ENCODE results near the gene TMEM120A. TPM values are rescaled to one million over a fixed set of nuclear protein-coding genes. Genes with fewer than 3 reads are reported as not detected.
A peak's percentile ranks its signal among the peaks of the same experiment; 100 is the strongest.

Gene TMEM120A
- total RNA-seq, 2 experiments from 2014 or later = 15.9 to 17.6 TPM

GRCh38 chr7:75961218-75961617, 33.2 kb downstream of the TMEM120A start:
- no peaks in the 10 kb centered on the region for H3K27me3 Mint-ChIP-seq (ENCODE audit: low read depth)
- no peak overlapping the region for H3K4me3 Mint-ChIP-seq
- ChIA-PET CTCF (no interaction called here), POLR2A (no interaction called here)
- no peak overlapping the region for H3K27ac Mint-ChIP-seq
- no peaks in the 10 kb centered on the region for H3K4me1 Mint-ChIP-seq (ENCODE audit: low read depth)
- no peaks in the 10 kb centered on the region for H3K36me3 Mint-ChIP-seq (ENCODE audit: low read depth)
- DNase-seq = no peak
- ATAC-seq = no peak
- no peaks in the 10 kb centered on the region for H3K9me3 Mint-ChIP-seq (ENCODE audit: insufficient read depth)

GRCh38 chr7:75960372-75960771, 34.0 kb downstream of the TMEM120A start:
- DNase-seq (no peak), ATAC-seq (no peak)
- H3K27ac Mint-ChIP-seq = no peak overlapping the region
- no peak overlapping the region for H3K4me3 Mint-ChIP-seq
- no peaks in the 10 kb centered on the region for H3K27me3 Mint-ChIP-seq (ENCODE audit: low read depth)
- no peaks in the 10 kb centered on the region for H3K4me1 Mint-ChIP-seq (ENCODE audit: low read depth)
- CTCF ChIA-PET = no interaction called here
- no peaks in the 10 kb centered on the region for H3K36me3 Mint-ChIP-seq (ENCODE audit: low read depth)
- POLR2A ChIA-PET = no interaction called here
- H3K9me3 Mint-ChIP-seq (ENCODE audit: insufficient read depth) = no peaks in the 10 kb centered on the region

- ChIA-PET POLR2A (interaction anchor here (1.0 kb wide), 1 partner anchor 30 kb away, joined by 3 read pairs; no protein-coding TSS in a partner anchor), CTCF (no interaction called here)
- DNase-seq (no peak), ATAC-seq (no peak)
- no peak overlapping the region for H3K4me3 Mint-ChIP-seq
- no peaks in the 10 kb centered on the region for H3K27me3 Mint-ChIP-seq (ENCODE audit: low read depth)
- H3K9me3 Mint-ChIP-seq (ENCODE audit: insufficient read depth) = no peaks in the 10 kb centered on the region
- H3K4me1 Mint-ChIP-seq (ENCODE audit: low read depth) = no peaks in the 10 kb centered on the region
- H3K36me3 Mint-ChIP-seq (ENCODE audit: low read depth) = no peaks in the 10 kb centered on the region
- no peak overlapping the region for H3K27ac Mint-ChIP-seq
Measured at GRCh38 chr7:75958802-75959543, 35.4 kb downstream of the TMEM120A start.

GRCh38 chr7:75957021-75957736, 37.2 kb downstream of the TMEM120A start:
- Mint-ChIP-seq H3K27ac (no peak overlapping the region), H3K4me3 (no peak overlapping the region), H3K9me3 (ENCODE audit: insufficient read depth) (no peaks in the 10 kb centered on the region), H3K36me3 (ENCODE audit: low read depth) (no peaks in the 10 kb centered on the region), H3K27me3 (ENCODE audit: low read depth) (no peaks in the 10 kb centered on the region), H3K4me1 (ENCODE audit: low read depth) (no peaks in the 10 kb centered on the region)
- ChIA-PET POLR2A (no interaction called here), CTCF (interaction anchor here (1.0 to 1.2 kb wide), 2 partner anchors 10 to 63 kb away, joined by 3 read pairs; no protein-coding TSS in a partner anchor)
- DNase-seq = no peak
- ATAC-seq = no peak

- H3K4me3 Mint-ChIP-seq = no peak overlapping the region
- no peaks in the 10 kb centered on the region for H3K36me3 Mint-ChIP-seq (ENCODE audit: low read depth)
- no peak for DNase-seq
- H3K27ac Mint-ChIP-seq = no peak overlapping the region
- no peak for ATAC-seq
- no peaks in the 10 kb centered on the region for H3K27me3 Mint-ChIP-seq (ENCODE audit: low read depth)
- CTCF ChIA-PET = no interaction called here
- H3K9me3 Mint-ChIP-seq (ENCODE audit: insufficient read depth) = no peaks in the 10 kb centered on the region
- POLR2A ChIA-PET = no interaction called here
- H3K4me1 Mint-ChIP-seq (ENCODE audit: low read depth) = no peaks in the 10 kb centered on the region
Measured at GRCh38 chr7:75955331-75955955, 39.0 kb downstream of the TMEM120A start.

GRCh38 chr7:75953931-75954330, 40.5 kb downstream of the TMEM120A start:
- no peaks in the 10 kb centered on the region for H3K4me1 Mint-ChIP-seq (ENCODE audit: low read depth)
- no peaks in the 10 kb centered on the region for H3K9me3 Mint-ChIP-seq (ENCODE audit: insufficient read depth)
- H3K27me3 Mint-ChIP-seq (ENCODE audit: low read depth) = no peaks in the 10 kb centered on the region
- DNase-seq = no peak
- H3K27ac Mint-ChIP-seq = no peak overlapping the region
- ATAC-seq = no peak
- H3K4me3 Mint-ChIP-seq = no peak overlapping the region
- CTCF ChIA-PET = no interaction called here
- H3K36me3 Mint-ChIP-seq (ENCODE audit: low read depth) = no peaks in the 10 kb centered on the region
- POLR2A ChIA-PET = no interaction called here

- Mint-ChIP-seq H3K4me3 (no peak overlapping the region), H3K4me1 (ENCODE audit: low read depth) (no peaks in the 10 kb centered on the region), H3K27me3 (ENCODE audit: low read depth) (no peaks in the 10 kb centered on the region), H3K9me3 (ENCODE audit: insufficient read depth) (no peaks in the 10 kb centered on the region), H3K36me3 (ENCODE audit: low read depth) (no peaks in the 10 kb centered on the region), H3K27ac (no peak overlapping the region)
- ATAC-seq = no peak
- CTCF ChIA-PET = no interaction called here
- POLR2A ChIA-PET = no interaction called here
- no peak for DNase-seq
Measured at GRCh38 chr7:75953431-75953830, 41.0 kb downstream of the TMEM120A start.

- ATAC-seq (no peak), DNase-seq (no peak)
- Mint-ChIP-seq H3K4me3 (no peak overlapping the region), H3K27ac (no peak overlapping the region), H3K36me3 (ENCODE audit: low read depth) (no peaks in the 10 kb centered on the region), H3K27me3 (ENCODE audit: low read depth) (no peaks in the 10 kb centered on the region), H3K9me3 (ENCODE audit: insufficient read depth) (no peaks in the 10 kb centered on the region), H3K4me1 (ENCODE audit: low read depth) (peaks cover under 1% of the 10 kb centered on the region)
- POLR2A ChIA-PET = no interaction called here
- CTCF ChIA-PET = interaction anchor here (1.4 kb wide), 1 partner anchor 84 kb away, joined by 3 read pairs; no protein-coding TSS in a partner anchor
Measured at GRCh38 chr7:75951506-75951905, 42.9 kb downstream of the TMEM120A start.

GRCh38 chr7:75950111-75950681, 44.2 kb downstream of the TMEM120A start:
- H3K4me1 Mint-ChIP-seq (ENCODE audit: low read depth) = peaks cover 7% of the 10 kb centered on the region
- CTCF ChIA-PET = interaction anchor here (1.4 kb wide), 1 partner anchor 83 kb away, joined by 3 read pairs; no protein-coding TSS in a partner anchor
- DNase-seq = no peak
- no peak overlapping the region for H3K27ac Mint-ChIP-seq
- H3K9me3 Mint-ChIP-seq (ENCODE audit: insufficient read depth) = no peaks in the 10 kb centered on the region
- no peak for ATAC-seq
- no peaks in the 10 kb centered on the region for H3K27me3 Mint-ChIP-seq (ENCODE audit: low read depth)
- POLR2A ChIA-PET = no interaction called here
- no peaks in the 10 kb centered on the region for H3K36me3 Mint-ChIP-seq (ENCODE audit: low read depth)
- no peak overlapping the region for H3K4me3 Mint-ChIP-seq

- no peaks in the 10 kb centered on the region for H3K36me3 Mint-ChIP-seq (ENCODE audit: low read depth)
- H3K27ac Mint-ChIP-seq = no peak overlapping the region
- peaks cover 7% of the 10 kb centered on the region for H3K4me1 Mint-ChIP-seq (ENCODE audit: low read depth)
- ChIA-PET POLR2A (no interaction called here), CTCF (interaction anchor here (1.2 to 1.9 kb wide), 2 partner anchors 9 to 10 kb away, joined by 3 to 5 read pairs; no protein-coding TSS in a partner anchor)
- H3K9me3 Mint-ChIP-seq (ENCODE audit: insufficient read depth) = no peaks in the 10 kb centered on the region
- DNase-seq (no peak), ATAC-seq (no peak)
- no peaks in the 10 kb centered on the region for H3K27me3 Mint-ChIP-seq (ENCODE audit: low read depth)
- H3K4me3 Mint-ChIP-seq = no peak overlapping the region
Measured at GRCh38 chr7:75948179-75948578, 46.2 kb downstream of the TMEM120A start.

- ChIA-PET CTCF (no interaction called here), POLR2A (interaction anchor here (0.7 kb wide), 1 partner anchor 31 kb away, joined by 3 read pairs; no protein-coding TSS in a partner anchor)
- Mint-ChIP-seq H3K4me1 (ENCODE audit: low read depth) (peaks cover 7% of the 10 kb centered on the region), H3K36me3 (ENCODE audit: low read depth) (no peaks in the 10 kb centered on the region), H3K27ac (no peak overlapping the region), H3K9me3 (ENCODE audit: insufficient read depth) (no peaks in the 10 kb centered on the region), H3K4me3 (no peak overlapping the region), H3K27me3 (ENCODE audit: low read depth) (no peaks in the 10 kb centered on the region)
- DNase-seq = no peak
- peak; percentile 41 for ATAC-seq
Measured at GRCh38 chr7:75946207-75946855, 48.1 kb downstream of the TMEM120A start.

Data from activated CD8-positive, alpha-beta T cell treated with anti-CD3 and anti-CD28 coated beads, Interleukin-2, amount 10 ng/mL, durations not matched to agents 7 days and 5 days (primary cell).